Neural progenitor cell (in vitro differentiated cells): Measurements from ENCODE around the gene NTM. TPM values are rescaled to one million over a fixed set of nuclear protein-coding genes. Genes with fewer than 3 reads are reported as not detected.

Source experiments
- DNase-seq: peaks from one replicate; pipeline ENCODE4 v3.0.0-alpha.2; 2016; ENCODE audit warnings: low spot score
- H2AFZ ChIP-seq: fragments of 200-600 bp; sonication (generic); replicated peaks from 2 replicates; pipeline ENCODE4 v1.6.1; 2016; ENCODE audit warnings: antibody characterized with exemption
- H3F3A ChIP-seq: fragments of 200-600 bp; sonication (generic); 2 replicates; pipeline ENCODE4 v1.6.1; 2016; ENCODE audit warnings: antibody characterized with exemption, low read depth
- H3K27ac ChIP-seq: fragments of 200-600 bp; sonication (generic); 2 replicates; pipeline ENCODE4 v1.5.1; 2016; ENCODE audit warnings: mild to moderate bottlenecking
- H3K27me3 ChIP-seq: fragments of 200-600 bp; sonication (generic); 2 replicates; pipeline ENCODE4 v1.6.1; 2016; ENCODE audit warnings: mild to moderate bottlenecking, moderate library complexity
- H3K36me3 ChIP-seq: fragments of 200-600 bp; sonication (generic); 2 replicates; pipeline ENCODE4 v1.5.1; 2016
- H3K4me1 ChIP-seq: fragments of 200-600 bp; sonication (generic); 2 replicates; pipeline ENCODE4 v1.6.1; 2016; ENCODE audit warnings: mixed run types
- H3K4me2 ChIP-seq: fragments of 200-600 bp; sonication (generic); 2 replicates; pipeline ENCODE4 v1.6.1; 2016
- H3K4me3 ChIP-seq: fragments of 200-600 bp; sonication (generic); 2 replicates; pipeline ENCODE4 v1.5.1; 2016
- H3K79me2 ChIP-seq: fragments of 200-600 bp; sonication (generic); 2 replicates; pipeline ENCODE4 v1.6.1; 2016; ENCODE audit warnings: low read depth
- H3K9ac ChIP-seq: fragments of 200-600 bp; sonication (generic); 2 replicates; pipeline ENCODE4 v1.6.1; 2016
- H3K9me3 ChIP-seq: fragments of 200-600 bp; sonication (generic); 2 replicates; pipeline ENCODE4 v1.5.1; 2016; ENCODE audit warnings: low read depth
- H4K20me1 ChIP-seq: fragments of 200-600 bp; sonication (generic); 2 replicates; pipeline ENCODE4 v1.6.1; 2016; ENCODE audit warnings: low read depth
- H3K27ac Mint-ChIP-seq: 3 replicates; pipeline ENCODE4 v1.8.0; 2021; ENCODE audit warnings: mixed read lengths
- H3K27me3 Mint-ChIP-seq: 2 replicates; pipeline ENCODE4 v1.8.0; 2022; ENCODE audit warnings: low read depth, mild to moderate bottlenecking, inconsistent platforms, moderate library complexity, mixed read lengths; ENCODE audit not compliant: insufficient read depth
- H3K36me3 Mint-ChIP-seq: 3 replicates; pipeline ENCODE4 v1.8.0; 2021; ENCODE audit warnings: mixed read lengths
- H3K4me1 Mint-ChIP-seq: 3 replicates; pipeline ENCODE4 v1.8.0; 2021; ENCODE audit warnings: mixed read lengths
- H3K4me3 Mint-ChIP-seq: 3 replicates; pipeline ENCODE4 v1.8.0; 2021; ENCODE audit warnings: mild to moderate bottlenecking, moderate library complexity, mixed read lengths
- H3K9me3 Mint-ChIP-seq: 3 replicates; pipeline ENCODE4 v1.8.0; 2020; ENCODE audit warnings: mixed read lengths
- CTCF ChIP-seq: fragments of 200-600 bp; sonication (generic); IDR thresholded peaks from 2 replicates; pipeline ENCODE4 v1.5.1; 2017; ENCODE audit warnings: antibody characterized with exemption, mild to moderate bottlenecking
- EZH2 ChIP-seq: fragments of 200-600 bp; sonication (generic); IDR thresholded peaks from 2 replicates; pipeline ENCODE4 v1.6.1; 2017; ENCODE audit warnings: antibody characterized with exemption, mild to moderate bottlenecking, moderate library complexity
- EZH2phosphoT487 ChIP-seq: fragments of 200-600 bp; sonication (generic); IDR thresholded peaks from 2 replicates; pipeline ENCODE4 v1.6.1; 2017; ENCODE audit warnings: antibody characterized with exemption
- total RNA-seq: library from RNA; depleted of rRNA; stranded (reverse); fragments of >200 nt; gene quantifications from 2 replicates; pipeline ENCODE4 v1.2.3, GENCODE V29; 2015; ENCODE audit warnings: low replicate concordance

NTM gene
- total RNA-seq, 1 donor from 2014 or later: 4.3 TPM

GRCh38 chr11:131888230-131888855 lies 517.9 kb downstream of the NTM start:
- H3K4me1 Mint-ChIP-seq: peaks cover 19% of the 10 kb centered on the region
- peaks cover 7% of the 10 kb centered on the region for H3K27me3 Mint-ChIP-seq
- no peaks in the 10 kb centered on the region for H3K9me3 ChIP-seq
- H3K9ac ChIP-seq: no peak overlapping the region
- no peak overlapping the region for H3K4me2 ChIP-seq
- TF ChIP-seq EZH2 (no peak), CTCF (no peak), EZH2phosphoT487 (no peak)
- no peak overlapping the region for H2AFZ ChIP-seq
- H3K27ac ChIP-seq: no peak overlapping the region
- H4K20me1 ChIP-seq: no peaks in the 10 kb centered on the region
- H3K27me3 ChIP-seq: no peaks in the 10 kb centered on the region
- DNase-seq: no peak
- peak overlapping the region; percentile 6 for H3K27ac Mint-ChIP-seq
- no peaks in the 10 kb centered on the region for H3K36me3 Mint-ChIP-seq
- no peak overlapping the region for H3K4me3 ChIP-seq
- H3F3A ChIP-seq: peaks cover 48% of the 10 kb centered on the region
- H3K79me2 ChIP-seq: no peaks in the 10 kb centered on the region
- peaks cover 3% of the 10 kb centered on the region for H3K9me3 Mint-ChIP-seq
- H3K36me3 ChIP-seq: no peaks in the 10 kb centered on the region
- no peak overlapping the region for H3K4me3 Mint-ChIP-seq
- H3K4me1 ChIP-seq: peaks cover 40% of the 10 kb centered on the region

- Histone ChIP-seq H3K4me2 (peak overlapping the region; percentile 49), H3K79me2 (no peaks in the 10 kb centered on the region), H3K36me3 (no peaks in the 10 kb centered on the region), H3K4me1 (peaks cover 40% of the 10 kb centered on the region), H2AFZ (no peak overlapping the region), H3K4me3 (no peak overlapping the region), H3K27ac (peak overlapping the region; percentile 67), H3F3A (peaks cover 48% of the 10 kb centered on the region), H3K27me3 (no peaks in the 10 kb centered on the region), H3K9me3 (no peaks in the 10 kb centered on the region), H4K20me1 (no peaks in the 10 kb centered on the region), H3K9ac (no peak overlapping the region)
- Mint-ChIP-seq H3K27ac (no peak overlapping the region), H3K4me3 (no peak overlapping the region), H3K36me3 (no peaks in the 10 kb centered on the region), H3K4me1 (peaks cover 19% of the 10 kb centered on the region), H3K9me3 (peaks cover 3% of the 10 kb centered on the region), H3K27me3 (peaks cover 8% of the 10 kb centered on the region)
- TF ChIP-seq EZH2 (no peak), CTCF (no peak), EZH2phosphoT487 (no peak)
- peak; percentile 55 for DNase-seq
Observed at GRCh38 chr11:131889146-131889577, 518.7 kb downstream of the NTM start.

GRCh38 chr11:131889760-131890581 lies 519.6 kb downstream of the NTM start:
- Histone ChIP-seq H4K20me1 (no peaks in the 10 kb centered on the region), H3K27me3 (no peaks in the 10 kb centered on the region), H3K9me3 (no peaks in the 10 kb centered on the region), H2AFZ (no peak overlapping the region), H3K9ac (no peak overlapping the region), H3K4me1 (peaks cover 40% of the 10 kb centered on the region), H3F3A (peaks cover 48% of the 10 kb centered on the region), H3K4me3 (no peak overlapping the region), H3K79me2 (no peaks in the 10 kb centered on the region), H3K36me3 (no peaks in the 10 kb centered on the region), H3K4me2 (peak overlapping the region; percentile 49), H3K27ac (peak overlapping the region; percentile 67)
- H3K9me3 Mint-ChIP-seq: peaks cover 3% of the 10 kb centered on the region
- no peak overlapping the region for H3K4me3 Mint-ChIP-seq
- H3K4me1 Mint-ChIP-seq: peaks cover 18% of the 10 kb centered on the region
- peak; percentile 14 for TF ChIP-seq CTCF
- TF ChIP-seq EZH2phosphoT487: no peak
- DNase-seq: peak; percentile 46
- peaks cover 8% of the 10 kb centered on the region for H3K27me3 Mint-ChIP-seq
- no peaks in the 10 kb centered on the region for H3K36me3 Mint-ChIP-seq
- no peak overlapping the region for H3K27ac Mint-ChIP-seq
